CD14-positive monocyte (primary cell): Measurements from ENCODE around the gene ST3GAL5. TPM values are rescaled to one million over a fixed set of nuclear protein-coding genes. Genes with fewer than 3 reads are reported as not detected.
"Not testable (repeated sequence)": the region's sequence is repeated elsewhere in the genome, so short reads cannot be mapped to it uniquely, and the experiment has no call there.

Experiments used
- DNase-seq, 3 donors: peaks; one replicate each; pipeline ENCODE4 v3.0.0-alpha.2; 2011 to 2022
- H2AFZ ChIP-seq: 2 replicates; pipeline ENCODE4 v1.6.0; 2012; ENCODE audit warnings: mild to moderate bottlenecking, low read depth, low read length, inconsistent platforms; ENCODE audit not compliant: insufficient read depth, poor library complexity, severe bottlenecking
- H3K27ac ChIP-seq, 2 donors: 1 replicate in 1 of 2; 2 replicates in 1 of 2; pipeline ENCODE4 v1.5.1; 2012 to 2013; ENCODE audit warnings: low read length in 2 of 2, control low read depth in 1 of 2, inconsistent platforms in 1 of 2, low read depth in 1 of 2, mild to moderate bottlenecking in 1 of 2
- H3K27me3 ChIP-seq, 2 donors: one replicate each; pipeline versions ENCODE4 v1.6.0 to v1.6.1; 2011 to 2013; ENCODE audit warnings: low read length in 2 of 2; ENCODE audit not compliant: control insufficient read depth in 2 of 2, insufficient read depth in 2 of 2
- H3K36me3 ChIP-seq, 2 donors: replicated peaks in 1 of 2; 1 replicate in 1 of 2; 2 replicates in 1 of 2; pipeline versions ENCODE4 v1.5.1 to v1.6.1; 2012 to 2013; ENCODE audit warnings: low read length in 2 of 2, control low read depth in 1 of 2, inconsistent platforms in 1 of 2, mild to moderate bottlenecking in 1 of 2; ENCODE audit not compliant: insufficient read depth in 2 of 2, control insufficient read depth in 1 of 2
- H3K4me1 ChIP-seq, 2 donors: 1 replicate in 1 of 2; 2 replicates in 1 of 2; pipeline versions ENCODE4 v1.5.1 to v1.6.1; 2012 to 2013; ENCODE audit warnings: low read length in 2 of 2, control low read depth in 1 of 2, inconsistent platforms in 1 of 2, mild to moderate bottlenecking in 1 of 2, moderate library complexity in 1 of 2; ENCODE audit not compliant: insufficient read depth in 2 of 2, control insufficient read depth in 1 of 2
- H3K4me2 ChIP-seq: replicated peaks from 2 replicates; pipeline ENCODE3; 2012; ENCODE audit warnings: low read length, moderate library complexity, mild to moderate bottlenecking; ENCODE audit not compliant: poor library complexity, severe bottlenecking; ENCODE audit errors: extremely low read depth
- H3K4me3 ChIP-seq, 3 experiments: fragments of 200-600 bp in 1 of 3; sonication (generic) in 1 of 3; replicated peaks in 1 of 3; 1 replicate in 2 of 3; 2 replicates in 1 of 3; pipeline ENCODE4 v1.5.1; 2011 to 2013; ENCODE audit warnings: low read length in 3 of 3, mild to moderate bottlenecking in 3 of 3, control low read depth in 2 of 3, low read depth in 2 of 3, inconsistent platforms in 1 of 3, moderate library complexity in 1 of 3
- H3K79me2 ChIP-seq: 2 replicates; pipeline ENCODE4 v1.6.0; 2012; ENCODE audit warnings: mild to moderate bottlenecking, control low read depth, inconsistent platforms, low read length, moderate library complexity; ENCODE audit not compliant: insufficient read depth
- H3K9ac ChIP-seq: 2 replicates; pipeline ENCODE4 v1.6.0; 2017; ENCODE audit warnings: low read length, mild to moderate bottlenecking; ENCODE audit not compliant: insufficient read depth, poor library complexity, severe bottlenecking
- H3K9me3 ChIP-seq, 2 donors: replicated peaks in 1 of 2; 1 replicate in 1 of 2; 2 replicates in 1 of 2; pipeline versions ENCODE4 v1.5.1 to v1.6.1; 2012 to 2013; ENCODE audit warnings: low read length in 2 of 2, control low read depth in 1 of 2; ENCODE audit not compliant: control insufficient read depth in 1 of 2, insufficient read depth in 1 of 2
- H4K20me1 ChIP-seq: 2 replicates; pipeline ENCODE4 v1.6.0; 2012; ENCODE audit warnings: mild to moderate bottlenecking, low read length, control low read depth, moderate library complexity; ENCODE audit not compliant: insufficient read depth
- H3K27ac Mint-ChIP-seq, 7 donors: one replicate each; pipeline ENCODE4 v1.8.0; 2020; ENCODE audit warnings: mild to moderate bottlenecking in 7 of 7, mixed read lengths in 7 of 7, moderate library complexity in 6 of 7, inconsistent platforms in 2 of 7
- H3K27me3 Mint-ChIP-seq, 3 donors: one replicate each; pipeline ENCODE4 v1.8.0; 2021 to 2022; ENCODE audit warnings: low read depth in 3 of 3, mild to moderate bottlenecking in 3 of 3, mixed read lengths in 3 of 3, moderate library complexity in 3 of 3, inconsistent platforms in 1 of 3
- H3K36me3 Mint-ChIP-seq, 2 donors: one replicate each; pipeline ENCODE4 v1.8.0; 2020; ENCODE audit warnings: mixed read lengths in 2 of 2, inconsistent platforms in 1 of 2, mild to moderate bottlenecking in 1 of 2
- H3K4me1 Mint-ChIP-seq: one replicate; pipeline ENCODE4 v1.8.0; 2020; ENCODE audit warnings: mild to moderate bottlenecking, mixed read lengths
- H3K4me3 Mint-ChIP-seq, 2 donors: one replicate each; pipeline ENCODE4 v1.8.0; 2020; ENCODE audit warnings: mild to moderate bottlenecking in 2 of 2, mixed read lengths in 2 of 2, moderate library complexity in 1 of 2
- H3K9me3 Mint-ChIP-seq, 7 donors: one replicate each; pipeline ENCODE4 v1.8.0; 2020 to 2022; ENCODE audit warnings: mixed read lengths in 7 of 7, mild to moderate bottlenecking in 6 of 7, moderate library complexity in 6 of 7, inconsistent platforms in 2 of 7
- CTCF ChIP-seq: fragments of 200-600 bp; IDR thresholded peaks from one replicate; pipeline ENCODE4 v1.8.0; 2022; ENCODE audit warnings: antibody characterized with exemption, mild to moderate bottlenecking
- WGBS: methylation state at CpG from one replicate; pipeline ENCODE4 v1.1.5; 2013; ENCODE audit warnings: missing lambda C conversion rate; ENCODE audit not compliant: insufficient coverage; 5-methylcytosine and 5-hydroxymethylcytosine counted together
- intact Hi-C, 2 donors: fragments of 100-400 bp; cut with micrococcal nuclease; formaldehyde crosslinking; loops; one replicate each; pipeline versions ENCODE4 v1.15.0 to v1.15.1; 2023
- polyA plus RNA-seq, 3 donors: library from polyadenylated mRNA; depleted of rRNA in 1 of 3; unstranded in 2 of 3; stranded (reverse) in 1 of 3; fragments of 300-500 nt in 2 of 3; fragments of >200 nt in 1 of 3; fragmentation: Illumina TruSeq in 2 of 3; gene quantifications; 1 replicate in 2 of 3; 2 replicates in 1 of 3; pipeline ENCODE4 v1.2.3, GENCODE V29; 2012 to 2021

The ST3GAL5 gene
- polyA plus RNA-seq, 3 donors: 14.0 to 51.2 (median 19.5) TPM

DNA sequence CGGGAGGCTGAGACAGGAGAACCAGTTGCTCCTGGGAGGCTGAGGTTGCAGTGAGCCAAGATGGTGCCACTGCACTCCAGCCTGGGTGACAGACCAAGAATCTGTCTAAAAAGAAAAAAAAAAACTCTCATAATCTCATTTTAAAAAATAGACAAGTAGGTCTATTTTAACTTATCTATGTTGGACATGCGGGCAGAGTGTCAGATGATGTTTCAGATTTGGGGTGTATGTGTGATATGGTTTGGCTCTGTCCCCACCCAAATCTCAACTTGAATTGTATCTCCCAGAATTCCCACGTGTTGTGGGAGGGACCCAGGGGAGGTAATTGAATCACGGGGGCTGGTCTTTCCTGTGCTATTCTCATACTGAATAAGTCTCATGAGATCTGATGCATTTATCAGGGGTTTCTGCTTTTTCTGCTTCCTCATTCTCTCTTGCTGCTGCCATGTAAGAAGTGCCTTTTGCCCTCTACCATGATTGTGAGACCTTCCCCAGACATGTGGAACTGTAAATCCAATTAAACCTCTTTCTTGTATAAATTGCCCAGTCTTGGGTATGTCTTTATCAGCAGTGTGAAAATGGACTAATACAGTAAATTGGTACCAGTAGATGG lies 8.0 kb downstream of the ST3GAL5 start:
- peaks cover 62% of the 10 kb centered on the region for H3K4me1 Mint-ChIP-seq
- H3K9ac ChIP-seq, H3K27ac ChIP-seq, H3K4me2 ChIP-seq, H3K4me3 Mint-ChIP-seq, H3K4me3 ChIP-seq, H3K27me3 ChIP-seq, H3K9me3 ChIP-seq, intact Hi-C loops, H3K27me3 Mint-ChIP-seq, H2AFZ ChIP-seq: not testable (repeated sequence)
- Histone ChIP-seq H3K79me2 (peaks cover 68% of the 10 kb centered on the region), H3K36me3 (peaks cover 3 to 27% of the 10 kb centered on the region in 2 donors), H3K4me1 (peaks cover 16 to 28% of the 10 kb centered on the region in 2 donors), H4K20me1 (peaks cover 88% of the 10 kb centered on the region)
- peak in 1 of 3 donors; percentile 49 for DNase-seq
- H3K27ac Mint-ChIP-seq: peak overlapping the region in 4 of 7 donors; percentile 2 to 55 (median 28)
- WGBS: no CpG with 5 or more reads among the region's 4 CpGs
- peaks cover 7 to 17% (median 11%) of the 10 kb centered on the region in 7 donors for H3K9me3 Mint-ChIP-seq
- H3K36me3 Mint-ChIP-seq: peaks cover 57 to 64% of the 10 kb centered on the region in 2 donors

DNA sequence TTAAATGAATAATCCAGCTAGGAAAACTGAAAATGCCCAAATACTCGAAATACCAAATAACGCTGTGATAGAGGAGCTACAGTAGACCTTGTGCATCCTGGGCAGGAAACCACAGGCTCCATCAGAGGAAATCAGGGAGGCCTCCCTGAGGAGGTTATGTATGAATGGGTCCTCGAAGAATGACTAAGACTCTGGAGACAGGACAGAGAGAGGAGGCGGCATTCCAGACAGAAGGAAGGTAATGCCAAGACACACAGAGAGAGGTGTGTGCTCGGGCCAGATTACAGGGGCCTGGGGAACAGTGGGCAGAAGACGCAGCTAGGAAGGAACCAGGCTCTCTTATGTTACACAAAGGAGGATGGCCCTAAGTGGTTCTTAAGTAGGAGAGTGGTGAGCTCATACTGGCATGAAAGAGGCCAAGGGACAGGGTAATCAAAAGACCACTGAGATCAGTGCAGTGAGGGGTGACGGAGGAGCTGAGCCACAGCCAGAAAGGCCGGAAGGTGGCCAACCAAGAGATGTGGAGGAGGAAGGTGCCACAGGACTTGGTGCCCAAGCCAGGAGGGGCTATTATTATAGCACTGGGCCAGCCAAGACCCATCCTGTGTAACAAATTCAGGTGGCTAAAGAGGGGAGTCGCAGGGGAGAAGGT lies 9.9 kb downstream of the ST3GAL5 start:
- peaks cover 3 to 25% of the 10 kb centered on the region in 2 donors for H3K36me3 ChIP-seq
- H3K4me1 ChIP-seq: peaks cover 18 to 25% of the 10 kb centered on the region in 2 donors
- peaks cover 58% of the 10 kb centered on the region for H3K4me1 Mint-ChIP-seq
- peak overlapping the region in 2 of 7 donors; percentile 31 to 66 for H3K27ac Mint-ChIP-seq
- H3K79me2 ChIP-seq: peaks cover 65% of the 10 kb centered on the region
- no peak overlapping the region for H3K4me3 ChIP-seq
- no peak for TF ChIP-seq CTCF
- 78% methylated on average over 6 of the region's 9 CpGs for WGBS
- H3K27me3 ChIP-seq: no peaks in the 10 kb centered on the region
- peaks cover 0 to 7% of the 10 kb centered on the region in 2 donors for H3K9me3 ChIP-seq
- H4K20me1 ChIP-seq: peaks cover 87% of the 10 kb centered on the region
- no peak overlapping the region for H2AFZ ChIP-seq
- peaks cover 7 to 17% (median 11%) of the 10 kb centered on the region in 7 donors for H3K9me3 Mint-ChIP-seq
- peaks cover 58 to 60% of the 10 kb centered on the region in 2 donors for H3K36me3 Mint-ChIP-seq
- H3K9ac ChIP-seq: no peak overlapping the region
- no peak overlapping the region for H3K4me2 ChIP-seq
- H3K27me3 Mint-ChIP-seq: peaks cover 0 to 6% (median 0%) of the 10 kb centered on the region in 3 donors
- H3K4me3 Mint-ChIP-seq: no peak overlapping the region
- intact Hi-C loops: no loop called here
- DNase-seq: no peak
- H3K27ac ChIP-seq: peak overlapping the region in 1 of 2 donors; percentile 14
